Measurements from ENCODE around the gene MCOLN1.

DNA sequence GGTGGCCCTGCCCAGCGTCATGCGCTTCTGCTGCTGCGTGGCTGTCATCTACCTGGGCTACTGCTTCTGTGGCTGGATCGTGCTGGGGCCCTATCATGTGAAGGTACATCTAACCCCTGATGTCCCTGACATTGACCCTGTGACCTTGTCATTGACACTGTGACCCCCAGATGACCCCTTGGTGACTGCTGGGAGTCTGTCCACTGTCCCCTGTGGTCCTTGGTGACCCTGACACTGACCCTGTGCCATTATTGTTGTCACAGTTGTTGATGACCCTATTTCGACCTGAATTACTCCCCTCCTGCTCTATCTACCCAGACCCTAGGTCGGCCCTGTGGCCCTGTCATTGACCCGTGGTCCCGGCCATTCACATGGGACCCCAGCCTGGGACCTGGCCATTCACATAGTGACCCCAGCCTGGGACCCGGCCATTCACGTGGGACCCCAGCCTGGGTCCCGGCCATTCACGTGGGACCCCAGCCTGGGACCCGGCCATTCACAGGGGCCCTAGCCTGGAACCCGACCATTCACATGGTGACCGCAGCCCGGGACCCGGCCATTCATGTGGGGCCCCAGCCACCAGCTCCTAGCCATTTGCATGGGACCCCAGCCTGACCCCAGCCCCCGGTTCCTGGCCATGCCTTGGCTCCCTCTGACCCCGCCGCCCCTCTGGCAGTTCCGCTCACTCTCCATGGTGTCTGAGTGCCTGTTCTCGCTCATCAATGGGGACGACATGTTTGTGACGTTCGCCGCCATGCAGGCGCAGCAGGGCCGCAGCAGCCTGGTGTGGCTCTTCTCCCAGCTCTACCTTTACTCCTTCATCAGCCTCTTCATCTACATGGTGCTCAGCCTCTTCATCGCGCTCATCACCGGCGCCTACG is 7.4 kb downstream of the MCOLN1 start:
- TF ChIP-seq POLR2AphosphoS5 (IDR thresholded peaks at IDR 0.05; ENCODE audit: low read depth) (no peak), EZH2 (IDR thresholded peaks at IDR 0.05; ENCODE audit: low read depth, unreplicated experiment) (no peak), CREB1 (CRISPR knock-in tag; IDR thresholded peaks at IDR 0.05; ENCODE audit: low read depth) (no peak)
- TF ChIP-seq, protein P1, sequence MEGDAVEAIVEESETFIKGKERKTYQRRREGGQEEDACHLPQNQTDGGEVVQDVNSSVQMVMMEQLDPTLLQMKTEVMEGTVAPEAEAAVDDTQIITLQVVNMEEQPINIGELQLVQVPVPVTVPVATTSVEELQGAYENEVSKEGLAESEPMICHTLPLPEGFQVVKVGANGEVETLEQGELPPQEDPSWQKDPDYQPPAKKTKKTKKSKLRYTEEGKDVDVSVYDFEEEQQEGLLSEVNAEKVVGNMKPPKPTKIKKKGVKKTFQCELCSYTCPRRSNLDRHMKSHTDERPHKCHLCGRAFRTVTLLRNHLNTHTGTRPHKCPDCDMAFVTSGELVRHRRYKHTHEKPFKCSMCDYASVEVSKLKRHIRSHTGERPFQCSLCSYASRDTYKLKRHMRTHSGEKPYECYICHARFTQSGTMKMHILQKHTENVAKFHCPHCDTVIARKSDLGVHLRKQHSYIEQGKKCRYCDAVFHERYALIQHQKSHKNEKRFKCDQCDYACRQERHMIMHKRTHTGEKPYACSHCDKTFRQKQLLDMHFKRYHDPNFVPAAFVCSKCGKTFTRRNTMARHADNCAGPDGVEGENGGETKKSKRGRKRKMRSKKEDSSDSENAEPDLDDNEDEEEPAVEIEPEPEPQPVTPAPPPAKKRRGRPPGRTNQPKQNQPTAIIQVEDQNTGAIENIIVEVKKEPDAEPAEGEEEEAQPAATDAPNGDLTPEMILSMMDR (conservative IDR thresholded peaks at IDR 0.05; ENCODE audit: low read depth in 2 of 2): no peak
- TF ChIP-seq, protein P2, sequence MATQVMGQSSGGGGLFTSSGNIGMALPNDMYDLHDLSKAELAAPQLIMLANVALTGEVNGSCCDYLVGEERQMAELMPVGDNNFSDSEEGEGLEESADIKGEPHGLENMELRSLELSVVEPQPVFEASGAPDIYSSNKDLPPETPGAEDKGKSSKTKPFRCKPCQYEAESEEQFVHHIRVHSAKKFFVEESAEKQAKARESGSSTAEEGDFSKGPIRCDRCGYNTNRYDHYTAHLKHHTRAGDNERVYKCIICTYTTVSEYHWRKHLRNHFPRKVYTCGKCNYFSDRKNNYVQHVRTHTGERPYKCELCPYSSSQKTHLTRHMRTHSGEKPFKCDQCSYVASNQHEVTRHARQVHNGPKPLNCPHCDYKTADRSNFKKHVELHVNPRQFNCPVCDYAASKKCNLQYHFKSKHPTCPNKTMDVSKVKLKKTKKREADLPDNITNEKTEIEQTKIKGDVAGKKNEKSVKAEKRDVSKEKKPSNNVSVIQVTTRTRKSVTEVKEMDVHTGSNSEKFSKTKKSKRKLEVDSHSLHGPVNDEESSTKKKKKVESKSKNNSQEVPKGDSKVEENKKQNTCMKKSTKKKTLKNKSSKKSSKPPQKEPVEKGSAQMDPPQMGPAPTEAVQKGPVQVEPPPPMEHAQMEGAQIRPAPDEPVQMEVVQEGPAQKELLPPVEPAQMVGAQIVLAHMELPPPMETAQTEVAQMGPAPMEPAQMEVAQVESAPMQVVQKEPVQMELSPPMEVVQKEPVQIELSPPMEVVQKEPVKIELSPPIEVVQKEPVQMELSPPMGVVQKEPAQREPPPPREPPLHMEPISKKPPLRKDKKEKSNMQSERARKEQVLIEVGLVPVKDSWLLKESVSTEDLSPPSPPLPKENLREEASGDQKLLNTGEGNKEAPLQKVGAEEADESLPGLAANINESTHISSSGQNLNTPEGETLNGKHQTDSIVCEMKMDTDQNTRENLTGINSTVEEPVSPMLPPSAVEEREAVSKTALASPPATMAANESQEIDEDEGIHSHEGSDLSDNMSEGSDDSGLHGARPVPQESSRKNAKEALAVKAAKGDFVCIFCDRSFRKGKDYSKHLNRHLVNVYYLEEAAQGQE (IDR thresholded peaks at IDR 0.05; ENCODE audit: unreplicated experiment): no peak

Measured in GM23338 (cell line).